ENCODE measurements around the gene TMEM252.

The TMEM252 gene

DNA sequence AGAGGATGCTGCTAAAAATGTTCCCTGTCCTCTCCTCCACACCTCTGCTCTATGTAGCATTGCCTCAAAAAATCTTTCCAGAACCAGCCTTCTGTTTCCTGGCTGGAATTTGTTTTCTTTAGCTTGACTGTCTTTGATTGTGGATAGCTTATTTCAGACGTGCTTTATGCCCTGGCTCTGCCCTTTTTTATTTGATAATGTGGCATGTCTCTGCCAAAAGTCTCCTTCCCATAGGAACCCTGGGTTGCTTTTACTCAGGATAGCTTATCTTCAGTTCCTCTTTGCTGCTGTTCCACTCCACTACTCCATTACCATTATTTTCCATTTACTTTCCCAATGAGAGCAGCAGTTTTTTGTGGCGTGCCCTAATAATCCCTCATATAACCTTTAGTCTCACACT, 885 bp upstream of the TMEM252 start:
- ChIA-PET POLR2A (no interaction called here), CTCF (interaction anchor here (1.7 to 2.2 kb wide), 2 partner anchors 14 to 27 kb away, joined by 6 read pairs; no protein-coding TSS in a partner anchor)
- Histone ChIP-seq H3K36me3 (ENCODE audit: control insufficient read depth in 4 of 4, insufficient read depth in 4 of 4, low read length in 3 of 4) (no peaks in the 10 kb centered on the region), H3K4me3 (ENCODE audit: control insufficient read depth in 1 of 7, extremely low read depth in 1 of 7, insufficient read depth in 4 of 7, low read depth in 2 of 7, low read length in 6 of 7) (no peak overlapping the region), H3K27me3 (replicated peaks in 2 of 5; ENCODE audit: control insufficient read depth in 4 of 5, insufficient read depth in 5 of 5, low read length in 4 of 5) (no peaks in the 10 kb centered on the region), H3K9me3 (ENCODE audit: control extremely low read depth in 1 of 5, control insufficient read depth in 4 of 5, insufficient read depth in 2 of 5, low read depth in 1 of 5, low read length in 4 of 5) (no peaks in the 10 kb centered on the region), H3K4me1 (ENCODE audit: control extremely low read depth in 1 of 4, control insufficient read depth in 4 of 4, insufficient read depth in 4 of 4, low read length in 3 of 4) (peaks cover 0 to 13% (median 2%) of the 10 kb centered on the region in 4 experiments), H3K27ac (ENCODE audit: insufficient read depth in 1 of 2, low read depth in 1 of 2, low read length in 2 of 2, poor library complexity in 1 of 2, severe bottlenecking in 2 of 2) (no peak overlapping the region)
- no peak for DNase-seq
- WGBS (ENCODE audit: insufficient coverage), result 57% methylated on average over 2 of the region's 2 CpGs

- WGBS (ENCODE audit: insufficient coverage), result no CpG with 5 or more reads among the region's 3 CpGs
- ChIA-PET POLR2A (no interaction called here), CTCF (no interaction called here)
- H3K4me1 ChIP-seq (ENCODE audit: control extremely low read depth in 1 of 4, control insufficient read depth in 4 of 4, insufficient read depth in 4 of 4, low read length in 3 of 4), result peaks cover 0 to 7% (median 0%) of the 10 kb centered on the region in 4 experiments
- H3K4me3 ChIP-seq (ENCODE audit: control insufficient read depth in 1 of 7, extremely low read depth in 1 of 7, insufficient read depth in 4 of 7, low read depth in 2 of 7, low read length in 6 of 7), result no peak overlapping the region
- H3K9me3 ChIP-seq (ENCODE audit: control extremely low read depth in 1 of 5, control insufficient read depth in 4 of 5, insufficient read depth in 2 of 5, low read depth in 1 of 5, low read length in 4 of 5), result no peaks in the 10 kb centered on the region
- no peak for DNase-seq
- H3K27ac ChIP-seq (ENCODE audit: insufficient read depth in 1 of 2, low read depth in 1 of 2, low read length in 2 of 2, poor library complexity in 1 of 2, severe bottlenecking in 2 of 2), result no peak overlapping the region
- no peaks in the 10 kb centered on the region for H3K27me3 ChIP-seq (replicated peaks in 2 of 5; ENCODE audit: control insufficient read depth in 4 of 5, insufficient read depth in 5 of 5, low read length in 4 of 5)
- no peaks in the 10 kb centered on the region for H3K36me3 ChIP-seq (ENCODE audit: control insufficient read depth in 4 of 4, insufficient read depth in 4 of 4, low read length in 3 of 4)
These were observed 2.5 kb downstream of the TMEM252 start for GRCh38 chr9:68538200-68538599.

DNA sequence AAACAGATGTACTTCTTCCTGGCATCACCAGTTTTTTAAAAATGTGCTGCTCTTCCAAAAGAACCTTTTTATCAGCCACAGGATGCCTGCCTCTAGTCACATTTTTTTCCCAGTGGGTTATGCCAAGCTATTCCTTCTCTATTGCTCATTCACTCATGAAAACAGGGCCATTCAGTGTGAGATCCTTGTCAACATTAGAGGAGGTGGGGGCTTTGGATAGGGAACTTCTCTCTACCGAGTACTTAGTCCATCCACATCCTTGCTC, 3.1 kb downstream of the TMEM252 start:
- no peaks in the 10 kb centered on the region for H3K27me3 ChIP-seq (replicated peaks in 2 of 5; ENCODE audit: control insufficient read depth in 4 of 5, insufficient read depth in 5 of 5, low read length in 4 of 5)
- no CpG with 5 or more reads among the region's 1 CpG for WGBS (ENCODE audit: insufficient coverage)
- no peaks in the 10 kb centered on the region for H3K9me3 ChIP-seq (ENCODE audit: control extremely low read depth in 1 of 5, control insufficient read depth in 4 of 5, insufficient read depth in 2 of 5, low read depth in 1 of 5, low read length in 4 of 5)
- H3K4me3 ChIP-seq (ENCODE audit: control insufficient read depth in 1 of 7, extremely low read depth in 1 of 7, insufficient read depth in 4 of 7, low read depth in 2 of 7, low read length in 6 of 7), result no peak overlapping the region
- H3K27ac ChIP-seq (ENCODE audit: insufficient read depth in 1 of 2, low read depth in 1 of 2, low read length in 2 of 2, poor library complexity in 1 of 2, severe bottlenecking in 2 of 2), result no peak overlapping the region
- CTCF ChIA-PET, result interaction anchor here (1.3 kb wide), 1 partner anchor 22 kb away, joined by 5 read pairs; no protein-coding TSS in a partner anchor
- no peaks in the 10 kb centered on the region for H3K36me3 ChIP-seq (ENCODE audit: control insufficient read depth in 4 of 4, insufficient read depth in 4 of 4, low read length in 3 of 4)
- POLR2A ChIA-PET, result no interaction called here
- H3K4me1 ChIP-seq (ENCODE audit: control extremely low read depth in 1 of 4, control insufficient read depth in 4 of 4, insufficient read depth in 4 of 4, low read length in 3 of 4), result peaks cover 0 to 7% (median 0%) of the 10 kb centered on the region in 4 experiments
- no peak for DNase-seq

GRCh38 chr9:68536876-68537615, 3.6 kb downstream of the TMEM252 start:
- Histone ChIP-seq H3K4me1 (ENCODE audit: control extremely low read depth in 1 of 4, control insufficient read depth in 4 of 4, insufficient read depth in 4 of 4, low read length in 3 of 4) (peaks cover 0 to 7% (median 0%) of the 10 kb centered on the region in 4 experiments), H3K9me3 (ENCODE audit: control extremely low read depth in 1 of 5, control insufficient read depth in 4 of 5, insufficient read depth in 2 of 5, low read depth in 1 of 5, low read length in 4 of 5) (no peaks in the 10 kb centered on the region), H3K4me3 (ENCODE audit: control insufficient read depth in 1 of 7, extremely low read depth in 1 of 7, insufficient read depth in 4 of 7, low read depth in 2 of 7, low read length in 6 of 7) (no peak overlapping the region), H3K36me3 (ENCODE audit: control insufficient read depth in 4 of 4, insufficient read depth in 4 of 4, low read length in 3 of 4) (no peaks in the 10 kb centered on the region), H3K27ac (ENCODE audit: insufficient read depth in 1 of 2, low read depth in 1 of 2, low read length in 2 of 2, poor library complexity in 1 of 2, severe bottlenecking in 2 of 2) (no peak overlapping the region), H3K27me3 (replicated peaks in 2 of 5; ENCODE audit: control insufficient read depth in 4 of 5, insufficient read depth in 5 of 5, low read length in 4 of 5) (no peaks in the 10 kb centered on the region)
- ChIA-PET POLR2A (no interaction called here), CTCF (interaction anchor here (1.0 to 1.3 kb wide), 2 partner anchors 23 to 25 kb away, joined by 3 to 5 read pairs; no protein-coding TSS in a partner anchor)
- WGBS (ENCODE audit: insufficient coverage), result 100% methylated on average over 8 of the region's 10 CpGs
- no peak for DNase-seq

- WGBS (ENCODE audit: insufficient coverage), result 98% methylated on average over 3 of the region's 3 CpGs
- no peaks in the 10 kb centered on the region for H3K27me3 ChIP-seq (replicated peaks in 2 of 5; ENCODE audit: control insufficient read depth in 4 of 5, insufficient read depth in 5 of 5, low read length in 4 of 5)
- no peak overlapping the region for H3K27ac ChIP-seq (ENCODE audit: insufficient read depth in 1 of 2, low read depth in 1 of 2, low read length in 2 of 2, poor library complexity in 1 of 2, severe bottlenecking in 2 of 2)
- ChIA-PET CTCF (interaction anchor here (0.9 kb wide), 1 partner anchor 50 kb away, joined by 3 read pairs; no protein-coding TSS in a partner anchor), POLR2A (no interaction called here)
- peaks cover 0 to 7% (median 0%) of the 10 kb centered on the region in 4 experiments for H3K36me3 ChIP-seq (ENCODE audit: control insufficient read depth in 4 of 4, insufficient read depth in 4 of 4, low read length in 3 of 4)
- no peak for DNase-seq
- H3K4me3 ChIP-seq (ENCODE audit: control insufficient read depth in 1 of 7, extremely low read depth in 1 of 7, insufficient read depth in 4 of 7, low read depth in 2 of 7, low read length in 6 of 7), result no peak overlapping the region
- no peaks in the 10 kb centered on the region for H3K4me1 ChIP-seq (ENCODE audit: control extremely low read depth in 1 of 4, control insufficient read depth in 4 of 4, insufficient read depth in 4 of 4, low read length in 3 of 4)
- no peaks in the 10 kb centered on the region for H3K9me3 ChIP-seq (ENCODE audit: control extremely low read depth in 1 of 5, control insufficient read depth in 4 of 5, insufficient read depth in 2 of 5, low read depth in 1 of 5, low read length in 4 of 5)
These were observed 7.0 kb downstream of the TMEM252 start for GRCh38 chr9:68533678-68534077.

DNA sequence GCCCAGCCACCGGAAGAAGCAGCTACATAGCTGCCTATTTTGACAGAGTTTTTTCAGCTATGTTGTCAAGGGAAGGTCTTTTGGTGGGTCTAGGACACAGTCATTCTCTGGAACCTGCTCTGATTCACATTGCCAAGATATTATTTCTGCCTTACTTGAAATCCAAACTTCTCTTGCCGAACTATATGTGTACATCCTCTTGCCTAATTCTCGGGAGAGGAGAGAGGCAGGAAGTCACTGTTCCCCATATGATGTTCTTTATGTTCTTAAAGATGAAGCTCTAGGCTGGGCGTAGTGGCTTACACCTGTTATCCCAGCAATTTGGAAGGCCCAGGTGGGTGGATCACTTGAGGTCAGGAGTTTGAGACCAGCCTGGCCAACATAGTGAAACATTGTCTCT, 8.6 kb downstream of the TMEM252 start:
- Histone ChIP-seq H3K9me3 (ENCODE audit: control extremely low read depth in 1 of 5, control insufficient read depth in 4 of 5, insufficient read depth in 2 of 5, low read depth in 1 of 5, low read length in 4 of 5) (no peaks in the 10 kb centered on the region), H3K36me3 (ENCODE audit: control insufficient read depth in 4 of 4, insufficient read depth in 4 of 4, low read length in 3 of 4) (peaks cover 0 to 7% (median 0%) of the 10 kb centered on the region in 4 experiments), H3K27ac (ENCODE audit: insufficient read depth in 1 of 2, low read depth in 1 of 2, low read length in 2 of 2, poor library complexity in 1 of 2, severe bottlenecking in 2 of 2) (no peak overlapping the region), H3K4me1 (ENCODE audit: control extremely low read depth in 1 of 4, control insufficient read depth in 4 of 4, insufficient read depth in 4 of 4, low read length in 3 of 4) (no peaks in the 10 kb centered on the region), H3K4me3 (ENCODE audit: control insufficient read depth in 1 of 7, extremely low read depth in 1 of 7, insufficient read depth in 4 of 7, low read depth in 2 of 7, low read length in 6 of 7) (no peak overlapping the region), H3K27me3 (replicated peaks in 2 of 5; ENCODE audit: control insufficient read depth in 4 of 5, insufficient read depth in 5 of 5, low read length in 4 of 5) (no peaks in the 10 kb centered on the region)
- ChIA-PET POLR2A (no interaction called here), CTCF (no interaction called here)
- 100% methylated on average over 3 of the region's 4 CpGs for WGBS (ENCODE audit: insufficient coverage)
- DNase-seq, result no peak

- CTCF ChIA-PET, result interaction anchor here (1.8 kb wide), 1 partner anchor 37 kb away, joined by 5 read pairs; no protein-coding TSS in a partner anchor
- no peak overlapping the region for H3K4me3 ChIP-seq (ENCODE audit: control insufficient read depth in 1 of 7, extremely low read depth in 1 of 7, insufficient read depth in 4 of 7, low read depth in 2 of 7, low read length in 6 of 7)
- peaks cover 0 to 7% (median 0%) of the 10 kb centered on the region in 4 experiments for H3K36me3 ChIP-seq (ENCODE audit: control insufficient read depth in 4 of 4, insufficient read depth in 4 of 4, low read length in 3 of 4)
- POLR2A ChIA-PET, result no interaction called here
- no peak for DNase-seq
- no peaks in the 10 kb centered on the region for H3K4me1 ChIP-seq (ENCODE audit: control extremely low read depth in 1 of 4, control insufficient read depth in 4 of 4, insufficient read depth in 4 of 4, low read length in 3 of 4)
- 89% methylated on average over 7 of the region's 7 CpGs for WGBS (ENCODE audit: insufficient coverage)
- H3K9me3 ChIP-seq (ENCODE audit: control extremely low read depth in 1 of 5, control insufficient read depth in 4 of 5, insufficient read depth in 2 of 5, low read depth in 1 of 5, low read length in 4 of 5), result no peaks in the 10 kb centered on the region
- H3K27me3 ChIP-seq (replicated peaks in 2 of 5; ENCODE audit: control insufficient read depth in 4 of 5, insufficient read depth in 5 of 5, low read length in 4 of 5), result no peaks in the 10 kb centered on the region
- no peak overlapping the region for H3K27ac ChIP-seq (ENCODE audit: insufficient read depth in 1 of 2, low read depth in 1 of 2, low read length in 2 of 2, poor library complexity in 1 of 2, severe bottlenecking in 2 of 2)
These were observed 10.1 kb downstream of the TMEM252 start for GRCh38 chr9:68530618-68531017.
